Ramos (cell line): ENCODE data around the gene TMIE.
"Not testable (repeated sequence)": the region's sequence is repeated elsewhere in the genome, so short reads cannot be mapped to it uniquely, and the experiment has no call there.

Experiments used
- in situ Hi-C: fragments of 300-500 bp; cut with MboI; formaldehyde crosslinking; loops from one replicate; pipeline ENCODE4 v1.14.3; 2022; ENCODE audit warnings: low sequenced_read_pairs; ENCODE audit not compliant: unreplicated experiment

The TMIE gene

DNA sequence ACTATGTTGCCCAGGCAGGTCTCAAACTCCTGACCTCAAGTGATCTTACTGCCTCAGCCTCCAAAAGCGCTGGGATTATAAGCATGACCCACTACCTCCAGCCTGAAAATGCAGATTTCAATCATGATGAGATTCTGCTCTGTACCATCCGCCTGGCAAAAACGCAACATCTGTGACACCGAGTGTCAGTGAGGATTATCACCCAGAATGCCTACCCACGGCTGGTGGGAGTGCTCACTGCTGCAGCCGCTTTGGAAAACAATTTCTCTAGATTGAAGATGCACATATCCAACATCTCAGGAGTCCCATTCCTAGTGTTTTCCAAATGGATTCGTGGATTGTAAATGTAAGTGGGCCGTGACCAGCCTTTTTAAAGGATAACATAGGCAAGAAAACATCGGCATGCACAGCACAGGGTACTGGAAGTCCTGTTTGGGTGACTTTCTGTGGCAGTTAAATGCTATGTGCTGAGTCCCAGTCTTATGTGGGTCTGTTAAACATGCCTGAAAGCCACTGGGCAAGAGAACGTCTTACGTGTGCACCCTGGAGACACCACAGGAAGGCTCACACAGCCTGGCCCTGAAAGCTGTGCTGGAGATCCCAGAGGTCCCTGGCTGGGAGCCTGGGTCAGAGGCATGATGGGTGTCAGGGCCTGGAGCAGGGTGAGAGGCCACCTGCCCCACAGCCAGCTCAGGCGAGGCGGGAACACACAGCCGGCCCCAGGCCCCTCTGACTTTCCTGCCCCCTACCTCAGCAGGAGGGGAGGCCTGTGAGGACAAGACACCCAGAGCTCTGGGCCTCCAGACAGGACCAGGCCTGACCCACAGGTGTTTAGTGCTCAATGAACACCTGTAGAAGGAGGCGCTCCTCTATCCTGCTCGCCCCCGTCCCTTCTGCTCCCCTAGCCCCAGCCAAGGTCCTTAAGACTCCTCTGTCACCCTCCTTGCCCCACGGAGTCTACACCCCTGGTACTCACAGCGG, 15.6 kb downstream of the TMIE start:
- in situ Hi-C loops, result loop anchor here (10.0 to 25.0 kb wide), 2 partner anchors 296 to 648 kb away; no protein-coding TSS in a partner anchor

DNA sequence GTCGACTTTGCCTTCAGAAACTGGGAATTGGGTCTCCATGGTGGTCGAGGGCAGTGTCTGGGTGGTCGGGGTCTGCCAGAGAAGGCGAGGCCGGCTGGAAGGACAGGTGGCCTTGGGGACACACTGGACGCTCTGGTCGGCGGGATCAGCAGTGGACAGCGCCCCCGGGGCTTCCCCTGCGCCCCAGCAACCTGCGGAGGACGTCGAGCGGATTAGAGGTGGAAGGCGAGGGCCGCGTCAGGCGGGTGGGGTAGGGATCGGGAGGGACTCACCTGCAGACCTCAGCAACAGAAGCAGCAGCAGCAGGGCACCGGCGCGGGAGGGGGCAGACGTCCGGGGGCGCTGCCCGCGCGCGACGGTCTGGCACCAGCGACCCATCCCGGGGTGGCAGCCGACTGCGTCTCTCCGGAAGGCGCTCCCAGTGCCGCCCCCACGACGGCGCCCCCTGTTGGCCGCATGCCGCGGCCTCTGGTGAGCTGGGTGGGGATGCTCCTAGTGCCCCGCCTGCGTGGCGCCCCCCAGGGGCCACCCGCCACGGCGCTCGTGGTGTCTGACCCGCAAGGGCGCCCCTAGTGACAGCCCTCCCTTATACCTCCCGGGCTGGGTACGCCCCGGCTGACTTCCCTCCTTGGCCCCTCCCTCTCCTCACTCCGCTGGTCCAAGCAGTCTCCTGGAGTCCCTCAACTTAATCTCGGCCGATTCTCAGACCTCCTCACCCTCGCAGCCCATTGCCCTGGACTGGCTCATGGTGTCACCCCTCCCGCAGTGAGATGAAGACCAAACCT, 16.4 kb downstream of the TMIE start, which contains the start of gene PRSS50:
PRSS50 (minus strand) TSS at position 423 of the 785 bp plus-strand sequence; CDS start at position 378, 45 bp downstream.
- in situ Hi-C loops, result loop anchor here (10.0 to 25.0 kb wide), 2 partner anchors 295 to 647 kb away; no protein-coding TSS in a partner anchor

- in situ Hi-C loops, result loop anchor here (10.0 to 25.0 kb wide), 2 partner anchors 293 to 646 kb away; no protein-coding TSS in a partner anchor
Observed at GRCh38 chr3:46719044-46719565, 17.9 kb downstream of the TMIE start.

DNA sequence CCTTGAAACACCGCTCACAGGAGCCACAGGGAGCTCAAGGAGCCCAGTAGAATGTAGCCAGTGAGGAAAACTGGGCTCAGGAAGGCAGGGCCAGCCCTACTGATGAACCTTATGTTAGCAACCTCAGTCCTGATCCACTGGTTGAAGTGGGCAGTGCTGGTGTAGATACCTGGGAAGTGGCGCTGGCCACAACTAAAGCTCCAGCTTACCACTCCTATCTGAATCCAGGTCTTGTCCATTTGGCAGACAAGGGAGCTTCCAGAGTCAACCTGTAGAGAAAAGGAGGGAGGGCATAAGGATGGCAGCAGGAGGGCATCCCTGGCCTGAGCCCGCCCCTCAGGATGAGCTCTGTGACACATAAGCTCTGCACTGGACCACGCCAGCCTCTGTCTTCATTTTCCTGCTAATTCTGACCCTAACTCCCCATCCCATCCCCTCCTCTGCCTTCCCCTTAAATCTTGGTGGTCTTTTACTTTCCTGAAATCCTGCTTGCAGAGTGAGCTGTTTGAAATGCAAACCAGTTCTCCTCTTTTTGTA, 18.6 kb downstream of the TMIE start:
- in situ Hi-C loops, result loop anchor here (10.0 to 25.0 kb wide), 2 partner anchors 292 to 645 kb away; no protein-coding TSS in a partner anchor

- in situ Hi-C loops, result loop anchor here (25.0 kb wide), 1 partner anchor 291 kb away; no protein-coding TSS in a partner anchor
Observed at GRCh38 chr3:46721009-46721408, 19.8 kb downstream of the TMIE start.

- in situ Hi-C loops, result loop anchor here (25.0 kb wide), 1 partner anchor 290 kb away; no protein-coding TSS in a partner anchor
Observed at GRCh38 chr3:46722443-46722842, 21.3 kb downstream of the TMIE start.

DNA sequence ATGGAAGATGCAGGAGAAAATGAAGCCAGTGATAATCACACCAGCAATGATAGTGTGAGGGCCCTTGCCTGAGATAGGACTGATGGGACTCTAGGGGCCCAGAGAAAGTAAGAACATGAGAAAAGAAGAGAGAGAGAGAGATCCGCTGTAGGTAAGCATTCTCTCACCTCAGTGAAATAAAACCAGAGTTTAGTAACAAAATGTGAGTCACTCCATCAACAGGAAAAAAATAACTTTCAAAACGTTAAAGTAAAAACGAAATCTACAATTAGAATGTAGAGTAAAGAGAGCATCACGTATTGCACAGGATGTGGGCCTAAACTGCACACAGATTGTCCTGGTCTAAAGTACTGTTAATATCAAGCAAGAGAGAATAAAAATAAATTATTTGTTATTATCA, 23.2 kb downstream of the TMIE start:
- in situ Hi-C loops, result loop anchor here (25.0 kb wide), 1 partner anchor 288 kb away; no protein-coding TSS in a partner anchor

GRCh38 chr3:46725621-46726314, 24.6 kb downstream of the TMIE start:
- in situ Hi-C loops, result no loop called here

GRCh38 chr3:46729038-46729437, 27.8 kb downstream of the TMIE start:
- in situ Hi-C loops, result no loop called here

GRCh38 chr3:46730819-46731218, 29.6 kb downstream of the TMIE start:
- in situ Hi-C loops, result no loop called here

- in situ Hi-C loops, result no loop called here
Observed at GRCh38 chr3:46731795-46732194, 30.6 kb downstream of the TMIE start.

- in situ Hi-C loops, result no loop called here
Observed at GRCh38 chr3:46733026-46733800, 32.0 kb downstream of the TMIE start.

- in situ Hi-C loops, result no loop called here
Observed at GRCh38 chr3:46734773-46735172, 33.6 kb downstream of the TMIE start.

DNA sequence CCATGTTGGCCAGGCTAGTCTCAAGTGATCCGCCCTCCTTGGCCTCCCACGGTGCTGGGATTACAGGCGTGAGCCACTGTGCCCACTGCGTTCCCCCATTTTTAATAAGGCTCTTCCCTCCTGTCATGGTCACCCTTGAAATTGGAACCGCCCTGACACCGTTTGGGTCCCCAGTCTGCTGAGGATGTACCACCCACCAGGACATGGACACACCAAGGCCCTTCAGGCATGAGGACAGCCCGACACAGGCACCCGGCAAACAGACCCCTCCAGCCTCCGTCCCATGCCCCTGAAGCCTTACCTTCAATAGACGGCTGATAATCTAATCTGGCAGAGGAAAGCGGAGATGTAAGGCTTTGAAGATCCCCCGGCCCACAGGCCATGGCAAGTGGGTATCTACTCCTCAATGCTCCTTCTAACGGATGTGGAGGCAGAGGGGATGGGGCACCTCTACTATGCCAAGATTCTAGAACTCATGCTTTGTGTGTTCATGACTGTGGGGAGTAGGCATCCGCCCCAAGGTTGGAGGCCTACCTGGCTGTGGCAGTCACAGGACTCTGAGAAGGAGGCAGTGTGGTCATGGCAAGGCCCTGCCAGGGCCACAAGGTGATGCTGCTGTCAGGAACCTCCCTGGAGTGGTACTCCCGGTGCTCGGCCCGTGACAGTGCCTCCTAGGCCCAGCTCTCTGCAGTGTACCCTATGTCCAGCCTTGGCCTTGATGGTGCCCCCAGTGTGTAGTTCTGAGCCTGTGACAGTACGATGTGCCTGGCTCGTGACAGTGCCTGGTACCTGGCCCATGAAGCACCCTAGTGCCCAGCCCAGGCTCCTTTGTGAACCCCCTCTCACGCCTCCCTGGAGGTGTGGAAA, 35.0 kb downstream of the TMIE start:
- in situ Hi-C loops, result no loop called here

DNA sequence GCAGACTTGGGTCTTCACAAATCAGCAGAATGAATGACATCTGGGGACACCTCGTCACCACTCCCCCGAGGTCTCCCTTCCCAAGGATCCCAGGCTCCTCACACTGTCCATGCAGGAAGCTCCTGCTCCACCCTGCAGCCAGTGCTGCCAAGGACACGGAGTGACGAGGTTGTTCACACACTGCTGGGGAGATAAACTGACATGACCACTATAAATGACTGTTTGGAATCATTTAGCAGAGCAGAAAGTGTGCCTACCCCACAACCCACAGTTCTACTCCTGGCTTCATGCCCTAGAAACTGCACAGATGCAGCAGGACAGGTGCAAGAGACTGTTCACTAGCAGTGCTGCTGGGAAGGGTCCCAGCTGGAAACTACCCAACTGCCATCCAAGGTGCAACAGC, 36.1 kb downstream of the TMIE start:
- in situ Hi-C loops, result no loop called here

GRCh38 chr3:46739565-46739964, 38.4 kb downstream of the TMIE start:
- in situ Hi-C loops, result not testable (repeated sequence)

- in situ Hi-C loops, result no loop called here
Observed at GRCh38 chr3:46742992-46743585, 41.9 kb downstream of the TMIE start.
